ENCODE results near the gene STXBP1.

Gene STXBP1

GRCh38 chr9:127628758-127629467, 16.8 kb downstream of the STXBP1 start:
- TF ChIP-seq CTCF (IDR thresholded peaks at IDR 0.05; ENCODE audit: insufficient read depth, low read length, poor library complexity, severe bottlenecking) (no peak), EZH2phosphoT487 (conservative IDR thresholded peaks at IDR 0.05; ENCODE audit: low read length) (no peak)
- no peaks in the 10 kb centered on the region for H3K36me3 ChIP-seq (ENCODE audit: low read length)
- no peaks in the 10 kb centered on the region for H3K9me2 ChIP-seq (replicated peaks; ENCODE audit: insufficient read depth, low read length)
- no peaks in the 10 kb centered on the region for H3K9me3 ChIP-seq (ENCODE audit: insufficient read depth, low read length)
- no peak overlapping the region for H3K9ac ChIP-seq (ENCODE audit: low read length)
- H3K79me2 ChIP-seq (ENCODE audit: insufficient read depth, low read length) = no peaks in the 10 kb centered on the region
- no peaks in the 10 kb centered on the region for H3K27me3 ChIP-seq (ENCODE audit: low read length)
- H3K27ac ChIP-seq (ENCODE audit: low read depth, low read length) = no peak overlapping the region
- no peak overlapping the region for H3K4me2 ChIP-seq (ENCODE audit: low read depth, low read length, poor library complexity, severe bottlenecking)
- no peak overlapping the region for H2AFZ ChIP-seq (ENCODE audit: low read depth, low read length, severe bottlenecking)
- H3F3A ChIP-seq (ENCODE audit: insufficient read depth) = no peaks in the 10 kb centered on the region
- no peaks in the 10 kb centered on the region; the same call in 1 of the 2 replicates for H4K20me1 ChIP-seq (ENCODE audit: low read depth, low read length)
- no peak overlapping the region for H3K4me3 ChIP-seq (ENCODE audit: insufficient read depth, low read length, poor library complexity, severe bottlenecking)

GRCh38 chr9:127629468-127630081, 17.5 kb downstream of the STXBP1 start:
- TF ChIP-seq EZH2phosphoT487 (conservative IDR thresholded peaks at IDR 0.05; ENCODE audit: low read length) (no peak), CTCF (IDR thresholded peaks at IDR 0.05; ENCODE audit: insufficient read depth, low read length, poor library complexity, severe bottlenecking) (no peak)
- Histone ChIP-seq H3K4me3 (ENCODE audit: insufficient read depth, low read length, poor library complexity, severe bottlenecking) (no peak overlapping the region), H2AFZ (ENCODE audit: low read depth, low read length, severe bottlenecking) (no peak overlapping the region), H3K27me3 (ENCODE audit: low read length) (no peaks in the 10 kb centered on the region), H3K27ac (ENCODE audit: low read depth, low read length) (no peak overlapping the region), H3K9ac (ENCODE audit: low read length) (no peak overlapping the region), H3K4me2 (ENCODE audit: low read depth, low read length, poor library complexity, severe bottlenecking) (no peak overlapping the region), H3K36me3 (ENCODE audit: low read length) (no peaks in the 10 kb centered on the region), H3K9me2 (replicated peaks; ENCODE audit: insufficient read depth, low read length) (no peaks in the 10 kb centered on the region), H3K79me2 (ENCODE audit: insufficient read depth, low read length) (no peaks in the 10 kb centered on the region), H4K20me1 (ENCODE audit: low read depth, low read length) (no peaks in the 10 kb centered on the region; the same call in 1 of the 2 replicates), H3F3A (ENCODE audit: insufficient read depth) (no peaks in the 10 kb centered on the region), H3K9me3 (ENCODE audit: insufficient read depth, low read length) (no peaks in the 10 kb centered on the region)

- Histone ChIP-seq H3K79me2 (ENCODE audit: insufficient read depth, low read length) (no peaks in the 10 kb centered on the region), H3K4me2 (ENCODE audit: low read depth, low read length, poor library complexity, severe bottlenecking) (no peak overlapping the region)
Measured at GRCh38 chr9:127633216-127633862, 21.3 kb downstream of the STXBP1 start.

More at GRCh38 chr9:127633216-127633862, 21.3 kb downstream of the STXBP1 start:
- Histone ChIP-seq H3K27ac (ENCODE audit: low read depth, low read length) (no peak overlapping the region), H3K9me3 (ENCODE audit: insufficient read depth, low read length) (no peaks in the 10 kb centered on the region), H4K20me1 (ENCODE audit: low read depth, low read length) (no peaks in the 10 kb centered on the region; the same call in 1 of the 2 replicates), H3K9ac (ENCODE audit: low read length) (no peak overlapping the region), H2AFZ (ENCODE audit: low read depth, low read length, severe bottlenecking) (no peak overlapping the region), H3K36me3 (ENCODE audit: low read length) (no peaks in the 10 kb centered on the region), H3K27me3 (ENCODE audit: low read length) (no peaks in the 10 kb centered on the region), H3K9me2 (replicated peaks; ENCODE audit: insufficient read depth, low read length) (no peaks in the 10 kb centered on the region), H3K4me3 (ENCODE audit: insufficient read depth, low read length, poor library complexity, severe bottlenecking) (no peak overlapping the region), H3F3A (ENCODE audit: insufficient read depth) (no peaks in the 10 kb centered on the region)
- TF ChIP-seq CTCF (IDR thresholded peaks at IDR 0.05; ENCODE audit: insufficient read depth, low read length, poor library complexity, severe bottlenecking) (no peak), EZH2phosphoT487 (conservative IDR thresholded peaks at IDR 0.05; ENCODE audit: low read length) (no peak)
